HT-29 (cell line): Measurements from ENCODE around the gene TGIF2LY. TPM values are rescaled to one million over a fixed set of nuclear protein-coding genes. Genes with fewer than 3 reads are reported as not detected.
"Not testable (repeated sequence)": the region's sequence is repeated elsewhere in the genome, so short reads cannot be mapped to it uniquely, and the experiment has no call there.

Experiments
- DNase-seq: peaks from one replicate; pipeline ENCODE4 v3.0.0-alpha.2; 2015; ENCODE audit warnings: low spot score
- small RNA-seq: library from RNA; depleted of rRNA; stranded (forward); fragments of <200 nt; gene quantifications from one replicate; pipeline ENCODE3, GENCODE V24; 2014
- total RNA-seq: library from RNA; depleted of rRNA; stranded (reverse); fragments of >200 nt; shearing (Covaris generic); gene quantifications from 2 replicates; pipeline ENCODE4 v1.2.3, GENCODE V29; 2014; rRNA removed

The TGIF2LY gene
- not detected in 2 replicates for total RNA-seq

- not testable (repeated sequence) for DNase-seq
Observed at GRCh38 chrY:3578767-3579166, at the start of gene TGIF2LY. TGIF2LY (plus strand) TSS chrY:3579067; CDS start chrY:3579245, 178 bp downstream.

Small RNAs within 50 kb of the gene (small RNA-seq; reads per million reads assigned to genes)
- not detected for gene PRRC2CP1
